Hypothalamus (tissue), 51 donors: ENCODE measurements around the gene PECR.

Experiments used
- DNase-seq, 51 donors: peaks; one replicate each; lab custom pipeline; 2025; lab: John Stamatoyannopoulos, UW

PECR gene

GRCh38 chr2:216073773-216074172, 7.8 kb downstream of the PECR start:
- DNase-seq = no peak

GRCh38 chr2:216072473-216072872, 9.1 kb downstream of the PECR start:
- no peak for DNase-seq

GRCh38 chr2:216071111-216071851, 10.3 kb downstream of the PECR start:
- DNase-seq = no peak

GRCh38 chr2:216070195-216070594, 11.4 kb downstream of the PECR start:
- DNase-seq = no peak

DNA sequence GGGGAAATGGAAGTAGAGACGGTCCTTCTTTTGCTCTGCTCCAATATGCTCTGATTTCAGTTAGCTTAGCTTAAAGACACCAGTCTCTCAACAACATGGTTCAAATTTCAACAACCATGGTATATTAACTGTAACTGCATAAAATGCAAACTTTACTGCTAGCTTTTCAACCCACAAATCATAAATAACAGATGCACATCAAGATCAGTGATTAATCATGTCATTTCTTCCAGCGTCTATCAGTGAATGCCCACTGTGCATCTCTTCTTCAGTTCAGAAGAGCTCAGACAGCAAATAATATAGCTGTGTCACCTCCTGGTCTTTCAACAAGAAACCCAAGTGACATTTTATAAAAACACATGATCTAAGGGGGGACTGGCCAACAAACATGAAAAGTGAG, 12.6 kb downstream of the PECR start:
- DNase-seq = no peak

DNA sequence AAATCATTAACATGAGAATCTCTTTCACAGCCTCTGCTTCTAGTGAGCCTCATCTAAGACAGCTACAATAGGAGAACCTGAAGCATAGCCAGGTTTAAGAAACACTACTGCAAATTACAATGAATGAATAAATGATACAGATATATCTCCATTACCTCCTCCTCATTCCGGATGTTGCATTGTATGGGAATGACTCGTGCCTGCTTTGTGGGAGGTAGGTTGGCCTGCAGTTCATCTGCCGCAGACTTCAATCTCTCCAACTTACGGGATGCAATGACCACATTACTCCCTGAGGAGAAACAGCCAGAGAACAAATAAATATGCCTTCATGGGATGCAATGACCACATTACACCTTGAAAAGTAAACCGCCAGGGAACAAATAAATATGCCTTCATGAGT, 15.4 kb downstream of the PECR start:
- DNase-seq = no peak

DNA sequence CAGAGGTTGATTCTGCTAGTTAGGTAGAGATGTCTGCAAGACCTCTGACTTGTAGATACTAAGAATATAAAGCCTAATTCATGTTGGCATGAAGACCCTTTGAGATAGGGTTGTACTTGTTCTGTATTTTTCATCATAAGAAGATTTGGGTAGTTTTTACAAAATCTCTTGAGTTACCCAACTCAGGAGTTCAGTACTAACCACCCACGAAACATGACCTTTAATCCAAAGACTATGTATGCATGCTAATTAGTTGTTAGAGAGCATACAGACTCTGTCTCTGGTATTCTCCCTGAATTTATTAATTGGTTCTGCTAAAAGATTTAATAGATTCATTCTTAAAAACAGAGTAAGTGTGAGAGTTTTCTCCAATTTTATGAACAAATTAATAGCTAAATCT, 16.9 kb downstream of the PECR start:
- DNase-seq = no peak

- no peak for DNase-seq
These were observed 17.5 kb downstream of the PECR start for GRCh38 chr2:216064014-216064630.

DNA sequence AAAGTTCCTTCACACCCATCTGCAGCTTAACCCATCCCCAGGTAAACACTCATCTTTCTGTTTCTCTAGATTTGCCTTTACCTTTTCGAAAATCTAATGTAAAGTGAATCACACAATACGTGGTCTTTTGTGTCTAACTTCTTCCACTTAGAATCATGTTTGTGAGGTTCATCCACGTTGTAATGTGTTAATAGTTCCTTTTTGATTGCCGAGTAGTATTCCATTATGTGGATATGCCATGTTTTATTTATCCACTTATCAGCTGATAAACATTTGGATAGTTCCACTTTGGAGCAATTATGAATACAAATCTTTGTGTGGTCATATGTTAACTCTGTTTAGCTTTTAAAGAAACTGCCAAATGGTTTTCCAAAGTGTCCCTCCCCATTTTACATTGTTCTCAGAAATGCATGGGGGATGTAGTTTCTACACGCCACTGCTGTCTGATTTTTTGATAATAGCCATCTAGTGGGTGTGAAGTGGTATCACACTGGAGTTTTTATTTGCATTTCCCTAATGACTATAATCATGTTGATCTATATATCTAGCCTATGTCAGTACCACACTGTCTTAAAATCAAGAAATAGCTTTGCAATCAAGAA, 22.3 kb downstream of the PECR start:
- DNase-seq = no peak

DNA sequence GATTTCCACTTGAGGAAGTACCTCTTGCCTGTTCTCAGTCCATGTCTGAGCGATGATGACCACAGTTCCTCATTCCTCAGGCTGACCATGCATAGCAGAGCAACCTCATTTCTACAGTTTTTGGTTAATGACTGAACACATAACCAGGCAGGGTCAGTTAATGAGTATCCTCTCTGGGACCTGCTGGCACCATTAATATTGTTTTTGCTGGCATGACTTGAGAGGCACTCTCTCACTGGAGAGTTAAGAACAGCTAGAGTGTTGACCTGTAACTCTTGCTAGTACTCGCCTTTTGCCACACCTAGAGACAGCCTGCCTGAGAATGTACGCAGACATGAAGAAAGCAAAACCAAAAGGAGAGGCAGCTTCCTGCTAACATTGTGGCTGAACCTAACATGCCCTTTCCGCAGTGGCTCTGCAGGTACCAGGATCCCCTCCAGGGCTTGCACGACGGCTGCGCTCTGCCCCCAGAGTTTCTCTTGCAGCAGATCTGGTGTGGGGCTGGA, 23.9 kb downstream of the PECR start:
- peak in 1 of 51 donors; percentile 28 for DNase-seq

GRCh38 chr2:216056739-216057138, 24.9 kb downstream of the PECR start:
- DNase-seq = no peak

- no peak for DNase-seq
These were observed 25.9 kb downstream of the PECR start for GRCh38 chr2:216055680-216056079.

- no peak for DNase-seq
These were observed 29.2 kb downstream of the PECR start for GRCh38 chr2:216052420-216052819.

DNA sequence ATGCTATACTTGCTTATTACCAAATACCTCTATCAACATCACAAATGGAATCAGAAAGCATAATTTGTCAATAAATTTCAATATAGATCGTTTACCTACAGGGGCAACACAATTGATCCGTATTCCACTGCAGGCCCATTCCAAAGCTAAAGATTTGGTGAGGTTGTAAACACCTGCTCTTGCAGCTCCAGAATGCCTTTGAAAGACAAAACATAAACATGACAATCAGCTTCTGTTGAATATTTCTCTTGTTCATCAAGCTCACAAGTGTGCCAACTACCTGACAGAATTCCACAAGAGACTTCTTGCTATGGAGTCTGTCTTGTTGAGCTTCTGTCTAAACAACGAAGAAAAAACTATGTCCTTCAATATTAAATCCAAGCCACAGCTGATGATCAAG, 30.3 kb downstream of the PECR start:
- no peak for DNase-seq

GRCh38 chr2:216049452-216049851, 32.2 kb downstream of the PECR start:
- DNase-seq = no peak

DNA sequence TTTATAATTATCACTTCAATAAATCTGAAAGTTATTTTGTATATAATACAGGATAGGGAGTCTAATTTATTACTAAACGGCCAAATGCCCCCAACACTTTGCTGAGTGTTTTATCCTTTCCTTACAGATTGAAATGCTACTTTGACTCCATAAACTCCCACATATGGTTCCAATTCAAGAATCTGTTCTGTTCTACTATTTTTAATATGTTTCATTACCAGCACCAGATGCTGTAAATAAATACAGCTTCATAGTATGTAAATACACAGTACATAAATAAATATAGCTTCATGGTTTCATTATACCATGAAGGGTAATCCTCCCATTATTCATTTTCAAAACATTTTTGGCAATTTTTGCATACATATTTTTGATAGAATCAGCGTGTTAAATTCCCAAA, 34.2 kb downstream of the PECR start:
- DNase-seq = no peak

- DNase-seq = no peak
These were observed 36.6 kb downstream of the PECR start for GRCh38 chr2:216044883-216045486.

- DNase-seq = no peak
These were observed 37.7 kb downstream of the PECR start for GRCh38 chr2:216043949-216044348.

DNA sequence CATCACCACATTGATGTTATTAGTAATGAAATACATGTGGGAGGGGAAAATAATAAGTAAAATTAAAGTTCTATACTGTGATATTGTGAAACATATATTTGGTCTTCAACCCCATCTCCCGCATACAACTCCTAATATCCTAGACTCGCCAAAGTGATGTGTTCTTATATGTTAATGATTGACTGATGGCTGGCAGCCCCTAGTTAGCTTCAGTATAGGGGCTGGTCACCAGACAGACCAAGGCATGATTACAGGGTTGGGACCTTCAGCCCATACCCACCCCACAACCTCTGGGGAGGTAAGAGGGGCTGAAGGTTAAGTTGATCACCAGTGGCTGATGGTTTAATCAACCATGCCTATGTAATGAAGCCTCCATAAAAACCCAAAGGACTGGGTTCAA, 40.2 kb downstream of the PECR start:
- DNase-seq = no peak

GRCh38 chr2:216039918-216040317, 41.7 kb downstream of the PECR start:
- no peak for DNase-seq

DNA sequence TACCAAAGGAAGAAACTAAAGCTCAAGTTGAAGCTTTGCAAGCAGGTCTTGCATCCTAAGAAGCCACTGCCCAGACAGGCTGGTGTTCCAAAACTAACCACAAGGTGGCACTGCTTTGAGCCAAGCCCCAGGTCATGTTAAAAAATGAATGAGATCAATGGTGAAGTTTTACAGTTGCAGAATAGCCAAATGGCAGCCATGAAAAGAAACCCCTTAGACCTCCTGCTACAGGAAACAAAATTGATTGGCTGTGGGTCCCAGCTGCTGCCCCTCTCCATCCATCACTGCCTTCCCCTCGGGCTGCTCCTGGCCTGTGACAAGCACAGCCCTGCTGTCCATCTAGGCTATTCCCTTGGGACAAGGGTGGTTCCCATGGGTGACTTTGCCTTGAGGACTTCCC, 47.5 kb downstream of the PECR start:
- DNase-seq = peak in 43 of 51 donors; percentile 2 to 78 (median 34)

DNA sequence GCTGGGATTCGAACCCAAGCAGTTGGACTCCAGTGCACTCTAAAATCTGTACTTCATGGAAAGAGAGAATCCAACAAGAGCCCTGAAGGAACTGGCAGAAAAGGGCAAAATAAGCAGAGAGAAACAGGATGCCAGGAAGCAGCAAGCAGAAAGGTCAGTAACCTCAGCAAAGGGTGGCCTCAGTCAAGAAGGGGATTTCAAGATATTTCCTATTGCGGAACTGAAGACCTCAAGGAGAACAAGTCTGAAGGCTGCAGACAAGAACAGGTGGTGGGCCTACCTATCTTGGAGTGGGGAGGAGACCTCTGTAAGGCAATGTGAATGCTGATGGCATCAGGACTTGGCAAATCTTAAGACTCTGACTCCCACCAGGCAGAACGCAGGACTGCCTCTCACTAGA, 48.2 kb downstream of the PECR start:
- no peak for DNase-seq
